H1 (cell line): ENCODE data around the gene PIGM. TPM values are rescaled to one million over a fixed set of nuclear protein-coding genes. Genes with fewer than 3 reads are reported as not detected.

ENCODE experiments used
- CTCF ChIA-PET: fragments of 300-600 bp; sonication (Branson Sonifier 250); formaldehyde crosslinking; loops from one replicate; lab custom pipeline; 2021; ENCODE audit not compliant: partially characterized antibody; lab: Charles Lee
- POLR2A ChIA-PET: fragments of 300-600 bp; sonication (Branson Sonifier 250); formaldehyde crosslinking; loops from one replicate; lab custom pipeline; 2021; ENCODE audit warnings: inconsistent platforms; ENCODE audit not compliant: partially characterized antibody; lab: Charles Lee
- DNase-seq, 2 experiments: peaks; one replicate each; pipeline versions ENCODE4 v3.0.0 to v3.0.0-alpha.2; 2010 to 2022; ENCODE audit warnings: low spot score in 2 of 2, low read depth in 1 of 2, mixed read lengths in 1 of 2
- FAIRE-seq: peaks from 2 replicates; lab custom pipeline; 2011; peaks lifted over from hg19 to GRCh38; lab: Jason Lieb, UNC
- H2AFZ ChIP-seq: 2 replicates; pipeline ENCODE4 v1.8.1; 2012; ENCODE audit warnings: low read length, inconsistent platforms
- H2AK5ac ChIP-seq: 2 replicates; pipeline ENCODE4 v1.6.1; 2013; ENCODE audit warnings: low read depth, low read length
- H2BK120ac ChIP-seq: replicated peaks from 2 replicates; pipeline ENCODE3; 2013; ENCODE audit warnings: low read depth, low read length, inconsistent platforms
- H2BK12ac ChIP-seq: 2 replicates; pipeline ENCODE4 v1.6.1; 2013; ENCODE audit warnings: low read depth, low read length
- H2BK15ac ChIP-seq: 2 replicates; pipeline ENCODE4 v1.6.1; 2013; ENCODE audit warnings: low read length
- H2BK20ac ChIP-seq: 2 replicates; pipeline ENCODE4 v1.6.1; 2013; ENCODE audit warnings: low read length
- H2BK5ac ChIP-seq: 2 replicates; pipeline ENCODE4 v1.6.1; 2013; ENCODE audit warnings: low read depth, low read length
- H3K14ac ChIP-seq: 2 replicates; pipeline ENCODE4 v1.6.1; 2013; ENCODE audit warnings: inconsistent platforms; ENCODE audit not compliant: insufficient read length
- H3K18ac ChIP-seq: 2 replicates; pipeline ENCODE4 v1.6.1; 2013; ENCODE audit warnings: low read length; ENCODE audit errors: extremely low read depth
- H3K23ac ChIP-seq: 2 replicates; pipeline ENCODE4 v1.6.1; 2013; ENCODE audit warnings: inconsistent platforms; ENCODE audit not compliant: insufficient read length
- H3K23me2 ChIP-seq: 2 replicates; pipeline ENCODE4 v1.6.1; 2013; ENCODE audit warnings: low read depth, low read length
- H3K27ac ChIP-seq: 2 replicates; pipeline ENCODE4 v1.6.1; 2011; ENCODE audit warnings: low read depth, low read length, inconsistent platforms
- H3K27me3 ChIP-seq, 4 experiments: replicated peaks in 1 of 4; 1 replicate in 1 of 4; 2 replicates in 3 of 4; pipeline versions ENCODE4 v1.6.1 to v1.8.1; 2011 to 2013; ENCODE audit warnings: low read length in 3 of 4, mild to moderate bottlenecking in 3 of 4, inconsistent platforms in 2 of 4, mixed read lengths in 2 of 4, moderate library complexity in 1 of 4; ENCODE audit not compliant: control insufficient read depth in 3 of 4, insufficient read depth in 3 of 4; ENCODE audit errors: extremely low read depth in 1 of 4
- H3K36me3 ChIP-seq, 4 experiments: 2 replicates each; pipeline versions ENCODE4 v1.6.1 to v1.8.1; 2011 to 2013; ENCODE audit warnings: mild to moderate bottlenecking in 4 of 4, low read length in 3 of 4, moderate library complexity in 2 of 4, control low read depth in 1 of 4, inconsistent platforms in 1 of 4; ENCODE audit not compliant: insufficient read depth in 4 of 4, control insufficient read depth in 2 of 4
- H3K4ac ChIP-seq: replicated peaks from 2 replicates; pipeline ENCODE3; 2013; ENCODE audit warnings: low read length, low read depth, mixed read lengths, inconsistent platforms; ENCODE audit not compliant: insufficient read length
- H3K4me1 ChIP-seq, 4 experiments: replicated peaks in 1 of 4; 1 replicate in 1 of 4; 2 replicates in 3 of 4; pipeline versions ENCODE4 v1.6.1 to v1.8.1; 2011 to 2013; ENCODE audit warnings: low read length in 3 of 4, inconsistent platforms in 2 of 4, mixed read lengths in 1 of 4; ENCODE audit not compliant: insufficient read depth in 4 of 4, control insufficient read depth in 3 of 4
- H3K4me2 ChIP-seq, 2 experiments: 2 replicates each; pipeline versions ENCODE4 v1.6.1 to v1.8.1; 2011 to 2013; ENCODE audit warnings: low read depth in 2 of 2, low read length in 2 of 2, control low read depth in 1 of 2, inconsistent platforms in 1 of 2, mild to moderate bottlenecking in 1 of 2; ENCODE audit not compliant: insufficient read depth in 1 of 2
- H3K4me3 ChIP-seq, 4 experiments: fragments of 200-600, 300-600 bp in 1 of 4; sonication (generic), shearing (Covaris generic), sonication (Bioruptor Twin) in 1 of 4; 2 replicates each; pipeline versions ENCODE4 v1.5.1 to v1.8.1; 2011 to 2016; ENCODE audit warnings: low read length in 4 of 4, low read depth in 3 of 4, control low read depth in 2 of 4, inconsistent platforms in 2 of 4, mild to moderate bottlenecking in 2 of 4, mixed read lengths in 1 of 4, moderate library complexity in 1 of 4; ENCODE audit not compliant: insufficient read depth in 2 of 4; ENCODE audit errors: extremely low read depth in 1 of 4
- H3K56ac ChIP-seq: replicated peaks from 2 replicates; pipeline ENCODE3; 2013; ENCODE audit warnings: low read depth, mild to moderate bottlenecking, mixed read lengths, low read length, inconsistent platforms; ENCODE audit not compliant: insufficient read length
- H3K79me1 ChIP-seq: 2 replicates; pipeline ENCODE4 v1.6.1; 2013; ENCODE audit warnings: low read depth, low read length, control low read depth
- H3K79me2 ChIP-seq, 2 experiments: 2 replicates each; pipeline versions ENCODE4 v1.6.1 to v1.8.1; 2012 to 2013; ENCODE audit warnings: low read length in 2 of 2, mild to moderate bottlenecking in 2 of 2, inconsistent platforms in 1 of 2; ENCODE audit not compliant: insufficient read depth in 2 of 2, control insufficient read depth in 1 of 2
- H3K9ac ChIP-seq, 4 experiments: replicated peaks in 1 of 4; 1 replicate in 1 of 4; 2 replicates in 3 of 4; pipeline versions ENCODE4 v1.6.1 to v1.8.1; 2011 to 2013; ENCODE audit warnings: low read depth in 3 of 4, low read length in 3 of 4, control low read depth in 2 of 4, mild to moderate bottlenecking in 2 of 4, moderate library complexity in 2 of 4, inconsistent platforms in 1 of 4; ENCODE audit errors: extremely low read depth in 1 of 4
- H3K9me3 ChIP-seq, 2 experiments: 2 replicates each; pipeline versions ENCODE4 v1.6.1 to v1.8.1; 2012 to 2013; ENCODE audit warnings: mild to moderate bottlenecking in 2 of 2, moderate library complexity in 2 of 2, control low read depth in 1 of 2, inconsistent platforms in 1 of 2, low read depth in 1 of 2, low read length in 1 of 2, mixed read lengths in 1 of 2; ENCODE audit not compliant: insufficient read depth in 2 of 2
- H4K20me1 ChIP-seq, 2 experiments: replicated peaks in 1 of 2; 2 replicates each; pipeline versions ENCODE3 to v1.8.1; 2011 to 2013; ENCODE audit warnings: inconsistent platforms in 2 of 2, low read length in 2 of 2, mild to moderate bottlenecking in 1 of 2; ENCODE audit not compliant: insufficient read depth in 2 of 2, control insufficient read depth in 1 of 2
- H4K5ac ChIP-seq: 2 replicates; pipeline ENCODE4 v1.6.1; 2013; ENCODE audit warnings: low read length, low read depth, mixed read lengths, inconsistent platforms; ENCODE audit not compliant: insufficient read length
- H4K8ac ChIP-seq: 2 replicates; pipeline ENCODE4 v1.8.0; 2013; ENCODE audit warnings: mild to moderate bottlenecking, moderate library complexity, low read length, inconsistent platforms; ENCODE audit not compliant: insufficient read depth; ENCODE audit errors: extremely low read depth
- H4K91ac ChIP-seq: replicated peaks from 2 replicates; pipeline ENCODE3; 2013; ENCODE audit warnings: low read length, mixed read lengths, inconsistent platforms; ENCODE audit not compliant: insufficient read length
- BRCA1 ChIP-seq: IDR thresholded peaks from 2 replicates; pipeline ENCODE4 v1.6.1; 2012; ENCODE audit warnings: low read depth, low read length, improper control_type of control experiment
- JUN ChIP-seq: IDR thresholded peaks from 2 replicates; pipeline ENCODE4 v1.6.1; 2011; ENCODE audit warnings: low read depth, mild to moderate bottlenecking, improper control_type of control experiment, low read length
- POU5F1 ChIP-seq: IDR thresholded peaks from 2 replicates; pipeline ENCODE4 v1.6.1; 2011; ENCODE audit warnings: low read depth, mild to moderate bottlenecking, low read length, moderate library complexity
- SIN3A ChIP-seq, 2 experiments: IDR thresholded peaks in 1 of 2; conservative IDR thresholded peaks in 1 of 2; 2 replicates each; pipeline ENCODE4 v1.6.1; 2011 to 2012; ENCODE audit warnings: low read length in 2 of 2, improper control_type of control experiment in 1 of 2, low read depth in 1 of 2, mild to moderate bottlenecking in 1 of 2
- WGBS, 2 experiments: shearing (Covaris generic) in 1 of 2; methylation state at CpG; one replicate each; pipeline versions ENCODE4 v1.1.6 to v1.1.7; 2013 to 2015; ENCODE audit warnings: low lambda C conversion rate in 2 of 2, mixed read lengths in 2 of 2, inconsistent platforms in 1 of 2, low coverage in 1 of 2, missing lambda C conversion rate in 1 of 2; ENCODE audit not compliant: insufficient replicate concordance in 2 of 2, insufficient coverage in 1 of 2, insufficient read length in 1 of 2; ENCODE audit errors: extremely low coverage in 1 of 2, missing lambda C conversion rate in 1 of 2; 5-methylcytosine and 5-hydroxymethylcytosine counted together
- polyA plus RNA-seq, 7 experiments: library from polyadenylated mRNA; depleted of rRNA in 3 of 7; stranded (reverse) in 5 of 7; unstranded in 2 of 7; fragments of >200 nt in 5 of 7; fragments of 200-250 nt in 2 of 7; gene quantifications; 1 replicate in 5 of 7; 2 replicates in 1 of 7; 4 replicates in 1 of 7; pipeline versions ENCODE4 v1.2.1 to v1.2.3, GENCODE V29; 2011 to 2013; ENCODE audit warnings: missing spikeins in 2 of 7, mixed read lengths in 2 of 7
- total RNA-seq: library from RNA; stranded (reverse); fragmentation: NEBNext Ultra II Directional; extraction: Animal tissue kit (Norgen Biotek cat#: 25700); gene quantifications from 2 replicates; pipeline ENCODE4 v1.2.1, GENCODE V29; 2021

PIGM gene
- total and polyA plus RNA-seq, 2 of the 8 experiments (the other 6 are each of a cell fraction or from before 2014, with no cell fraction given): 5.4 to 6.0 TPM

- H3K4me1 ChIP-seq: peaks cover 0 to 3% (median 1%) of the 10 kb centered on the region in 4 experiments; a peak in 3 of 7 replicates
- no peak overlapping the region for H3K4ac ChIP-seq
- no peak overlapping the region for H3K56ac ChIP-seq
- no peaks in the 10 kb centered on the region for H3K79me1 ChIP-seq
- POLR2A ChIA-PET: no interaction called here
- H4K5ac ChIP-seq: no peak overlapping the region
- TF ChIP-seq POU5F1 (no peak), JUN (no peak), SIN3A (conservative IDR thresholded peaks at IDR 0.05 in 1 of 2, IDR thresholded peaks at IDR 0.05 in 1 of 2; ENCODE audit: low read depth in 1 of 2, low read length in 2 of 2) (no peak), BRCA1 (no peak)
- H3K9ac ChIP-seq: no peak overlapping the region
- no peak overlapping the region for H4K8ac ChIP-seq
- H3K79me2 ChIP-seq: peaks cover 0 to 13% of the 10 kb centered on the region in 2 experiments; a peak in 2 of 4 replicates
- FAIRE-seq: no peak
- no peak overlapping the region for H2BK15ac ChIP-seq
- no peak overlapping the region for H3K23ac ChIP-seq
- no peak overlapping the region for H2BK12ac ChIP-seq
- no peak overlapping the region for H2AK5ac ChIP-seq
- H2BK5ac ChIP-seq: no peak overlapping the region
- no peak overlapping the region for H2AFZ ChIP-seq
- H3K4me2 ChIP-seq: no peak overlapping the region
- H3K27ac ChIP-seq: no peak overlapping the region
- no peaks in the 10 kb centered on the region; a peak in 1 of 8 replicates for H3K36me3 ChIP-seq
- no peak overlapping the region for H4K91ac ChIP-seq
- no peak overlapping the region for H2BK120ac ChIP-seq
- H4K20me1 ChIP-seq: no peaks in the 10 kb centered on the region
- no peaks in the 10 kb centered on the region for H3K27me3 ChIP-seq
- H3K18ac ChIP-seq: no peak overlapping the region
- no peak overlapping the region for H2BK20ac ChIP-seq
- DNase-seq: no peak
- no peak overlapping the region for H3K14ac ChIP-seq
- CTCF ChIA-PET: interaction anchor here (1.0 to 11.8 kb wide), 2 partner anchors 19 to 32 kb away, joined by 3 to 129 read pairs; no protein-coding TSS in a partner anchor
- no peaks in the 10 kb centered on the region for H3K23me2 ChIP-seq
- no peaks in the 10 kb centered on the region for H3K9me3 ChIP-seq
- no peak overlapping the region for H3K4me3 ChIP-seq
- 86% methylated on average over 1 of the region's 1 CpG; no CpG with 5 or more reads in 1 of the 2 experiments for WGBS, 2 experiments
Observed at GRCh38 chr1:160025314-160025713, 6.5 kb downstream of the PIGM start.
